DND-41 (cell line): ENCODE measurements around the gene TOMT.
"Not testable (repeated sequence)": the region's sequence is repeated elsewhere in the genome, so short reads cannot be mapped to it uniquely, and the experiment has no call there.

ENCODE experiments used
- ATAC-seq: fragments of 200-7000 bp; cut with Tn5 transposase; 3 replicates; pipeline ENCODE4 v1.9.1; 2021; ENCODE audit warnings: low read depth; ENCODE audit not compliant: insufficient read depth
- DNase-seq: peaks from one replicate; pipeline ENCODE4 v3.0.0-alpha.2; 2020
- H2AFZ ChIP-seq: 2 replicates; pipeline ENCODE4 v1.6.0; 2012; ENCODE audit warnings: low read depth, low read length
- H3K27ac ChIP-seq: 2 replicates; pipeline ENCODE4 v1.5.1; 2012; ENCODE audit warnings: low read length, inconsistent platforms
- H3K27me3 ChIP-seq: fragments of 200-600 bp; sonication (generic); 2 replicates; pipeline ENCODE4 v1.6.0; 2012; ENCODE audit warnings: low read length, mild to moderate bottlenecking, inconsistent platforms; ENCODE audit not compliant: insufficient read depth, poor library complexity
- H3K36me3 ChIP-seq: 2 replicates; pipeline ENCODE4 v1.5.1; 2012; ENCODE audit warnings: low read length, inconsistent platforms; ENCODE audit not compliant: insufficient read depth
- H3K4me1 ChIP-seq: 2 replicates; pipeline ENCODE4 v1.5.1; 2012; ENCODE audit warnings: mild to moderate bottlenecking, low read length; ENCODE audit not compliant: insufficient read depth
- H3K4me2 ChIP-seq: 2 replicates; pipeline ENCODE4 v1.6.0; 2012; ENCODE audit warnings: mild to moderate bottlenecking, moderate library complexity, low read length, inconsistent platforms; ENCODE audit not compliant: insufficient read depth
- H3K4me3 ChIP-seq, 2 experiments: fragments of 200-600 bp in 1 of 2; shearing (Covaris generic) in 1 of 2; 2 replicates each; pipeline ENCODE4 v1.5.1; 2012 to 2016; ENCODE audit warnings: inconsistent platforms in 2 of 2, low read length in 2 of 2, mild to moderate bottlenecking in 2 of 2, low read depth in 1 of 2, moderate library complexity in 1 of 2
- H3K79me2 ChIP-seq: 2 replicates; pipeline ENCODE4 v1.6.0; 2012; ENCODE audit warnings: low read length, inconsistent platforms; ENCODE audit not compliant: insufficient read depth
- H3K9ac ChIP-seq: 2 replicates; pipeline ENCODE4 v1.6.0; 2012; ENCODE audit warnings: low read depth, mild to moderate bottlenecking, inconsistent platforms, low read length, moderate library complexity
- H3K9me3 ChIP-seq: 2 replicates; pipeline ENCODE4 v1.5.1; 2012; ENCODE audit warnings: low read length, moderate library complexity, mild to moderate bottlenecking, inconsistent platforms; ENCODE audit not compliant: insufficient read depth, severe bottlenecking
- H4K20me1 ChIP-seq: 2 replicates; pipeline ENCODE4 v1.6.0; 2012; ENCODE audit warnings: low read length; ENCODE audit not compliant: insufficient read depth
- EZH2 ChIP-seq: IDR thresholded peaks from 3 replicates; pipeline ENCODE4 v1.6.1; 2012; ENCODE audit warnings: borderline replicate concordance, low read depth, mild to moderate bottlenecking, moderate library complexity, low read length, inconsistent platforms; ENCODE audit not compliant: severe bottlenecking
- TF ChIP-seq, protein P1 (sequence below): IDR thresholded peaks from 2 replicates; pipeline ENCODE4 v1.5.1; 2012; ENCODE audit warnings: borderline replicate concordance, low read length, moderate library complexity, mild to moderate bottlenecking; ENCODE audit not compliant: poor library complexity, severe bottlenecking; ENCODE audit errors: extremely low read depth

TOMT gene

GRCh38 chr11:72139500-72139899 is 33.8 kb downstream of the TOMT start:
- peaks cover 3% of the 10 kb centered on the region; the same call in 1 of the 2 replicates for H3K4me1 ChIP-seq
- DNase-seq (no peak), ATAC-seq (no peak)
- H3K9me3 ChIP-seq = no peaks in the 10 kb centered on the region
- H3K9ac ChIP-seq = no peak overlapping the region
- H3K27ac ChIP-seq = no peak overlapping the region
- H2AFZ ChIP-seq = no peak overlapping the region
- no peak overlapping the region for H3K4me3 ChIP-seq
- H4K20me1 ChIP-seq = no peaks in the 10 kb centered on the region
- no peak for TF ChIP-seq EZH2
- peaks cover 5% of the 10 kb centered on the region for H3K27me3 ChIP-seq
- H3K4me2 ChIP-seq = no peak overlapping the region
- no peaks in the 10 kb centered on the region for H3K79me2 ChIP-seq
- no peaks in the 10 kb centered on the region for H3K36me3 ChIP-seq

DNA sequence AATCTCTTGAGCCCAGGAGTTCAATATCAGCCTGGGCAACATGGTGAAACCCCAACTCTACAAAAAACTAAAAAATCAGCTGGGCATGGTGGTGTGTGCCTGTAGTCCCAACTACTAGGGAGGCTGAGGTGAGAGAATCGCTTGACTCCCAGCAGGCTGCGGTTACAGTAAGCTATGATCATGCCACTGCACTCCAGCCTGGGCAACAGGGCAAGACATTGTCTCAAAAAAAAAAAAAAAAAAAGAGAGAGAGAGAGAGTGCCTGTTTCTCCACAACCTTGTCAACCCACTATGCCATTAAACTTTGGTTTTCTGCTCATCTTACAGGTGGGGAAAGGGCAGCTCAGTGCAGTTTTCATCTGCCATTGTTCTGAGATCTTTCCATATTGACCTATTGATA is 34.9 kb downstream of the TOMT start:
- no peaks in the 10 kb centered on the region for H4K20me1 ChIP-seq
- peaks cover 5% of the 10 kb centered on the region for H3K27me3 ChIP-seq
- DNase-seq = no peak
- no peak overlapping the region for H3K9ac ChIP-seq
- no peak overlapping the region for H2AFZ ChIP-seq
- TF ChIP-seq EZH2 = no peak
- TF ChIP-seq, protein P1, sequence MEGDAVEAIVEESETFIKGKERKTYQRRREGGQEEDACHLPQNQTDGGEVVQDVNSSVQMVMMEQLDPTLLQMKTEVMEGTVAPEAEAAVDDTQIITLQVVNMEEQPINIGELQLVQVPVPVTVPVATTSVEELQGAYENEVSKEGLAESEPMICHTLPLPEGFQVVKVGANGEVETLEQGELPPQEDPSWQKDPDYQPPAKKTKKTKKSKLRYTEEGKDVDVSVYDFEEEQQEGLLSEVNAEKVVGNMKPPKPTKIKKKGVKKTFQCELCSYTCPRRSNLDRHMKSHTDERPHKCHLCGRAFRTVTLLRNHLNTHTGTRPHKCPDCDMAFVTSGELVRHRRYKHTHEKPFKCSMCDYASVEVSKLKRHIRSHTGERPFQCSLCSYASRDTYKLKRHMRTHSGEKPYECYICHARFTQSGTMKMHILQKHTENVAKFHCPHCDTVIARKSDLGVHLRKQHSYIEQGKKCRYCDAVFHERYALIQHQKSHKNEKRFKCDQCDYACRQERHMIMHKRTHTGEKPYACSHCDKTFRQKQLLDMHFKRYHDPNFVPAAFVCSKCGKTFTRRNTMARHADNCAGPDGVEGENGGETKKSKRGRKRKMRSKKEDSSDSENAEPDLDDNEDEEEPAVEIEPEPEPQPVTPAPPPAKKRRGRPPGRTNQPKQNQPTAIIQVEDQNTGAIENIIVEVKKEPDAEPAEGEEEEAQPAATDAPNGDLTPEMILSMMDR = no peak
- H3K4me3 ChIP-seq = no peak overlapping the region
- no peak overlapping the region for H3K4me2 ChIP-seq
- no peak overlapping the region for H3K27ac ChIP-seq
- peaks cover 3% of the 10 kb centered on the region; the same call in 1 of the 2 replicates for H3K4me1 ChIP-seq
- no peaks in the 10 kb centered on the region for H3K9me3 ChIP-seq
- ATAC-seq = no peak
- H3K79me2 ChIP-seq = no peaks in the 10 kb centered on the region
- no peaks in the 10 kb centered on the region for H3K36me3 ChIP-seq

- DNase-seq (no peak), ATAC-seq (no peak)
- Histone ChIP-seq H3K27me3 (peaks cover 5% of the 10 kb centered on the region), H3K9ac (no peak overlapping the region), H3K36me3 (no peaks in the 10 kb centered on the region), H3K4me1 (peaks cover 3% of the 10 kb centered on the region; the same call in 1 of the 2 replicates), H4K20me1 (no peaks in the 10 kb centered on the region), H3K4me3 (no peak overlapping the region), H3K27ac (no peak overlapping the region), H3K79me2 (no peaks in the 10 kb centered on the region), H2AFZ (no peak overlapping the region), H3K9me3 (no peaks in the 10 kb centered on the region), H3K4me2 (no peak overlapping the region)
- TF ChIP-seq, protein P1 = no peak
- TF ChIP-seq EZH2 = no peak
These were observed 35.3 kb downstream of the TOMT start for GRCh38 chr11:72141066-72141465.

DNA sequence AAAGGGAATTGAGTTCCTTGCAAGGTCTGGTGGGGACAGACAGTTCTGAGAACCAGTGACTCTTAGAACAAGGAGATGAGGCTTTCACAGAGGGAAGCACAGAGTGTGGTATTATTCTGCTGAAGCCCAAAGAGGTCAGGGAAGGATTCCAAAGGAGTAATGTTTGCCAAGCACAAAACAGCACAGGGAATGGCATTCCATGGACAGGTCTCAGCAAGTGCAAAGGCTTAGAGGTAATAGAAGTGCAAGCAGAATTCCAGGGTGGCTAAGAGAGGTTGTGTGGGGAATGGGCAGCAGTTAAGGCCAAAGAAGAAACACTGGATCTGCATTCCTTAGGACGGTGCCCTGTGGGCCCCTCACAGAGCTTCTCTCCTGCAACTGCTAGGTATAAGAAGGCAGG is 36.4 kb downstream of the TOMT start:
- ATAC-seq, H3K4me2 ChIP-seq, H3K27me3 ChIP-seq, H3K4me3 ChIP-seq, DNase-seq, H3K79me2 ChIP-seq, H3K27ac ChIP-seq, H2AFZ ChIP-seq, H3K4me1 ChIP-seq, H4K20me1 ChIP-seq, H3K9ac ChIP-seq, H3K9me3 ChIP-seq, H3K36me3 ChIP-seq: not testable (repeated sequence)

- H3K4me3 ChIP-seq, H3K9ac ChIP-seq, H3K4me2 ChIP-seq, DNase-seq, ATAC-seq, H3K79me2 ChIP-seq, H3K4me1 ChIP-seq, H2AFZ ChIP-seq, H4K20me1 ChIP-seq, H3K36me3 ChIP-seq, H3K27me3 ChIP-seq, H3K9me3 ChIP-seq, H3K27ac ChIP-seq: not testable (repeated sequence)
These were observed 36.8 kb downstream of the TOMT start for GRCh38 chr11:72142543-72142942.
